ENCODE measurements around the gene PARD6G.

The PARD6G gene

GRCh38 chr18:80189531-80189865 is 57.8 kb downstream of the PARD6G start:
- no peak for TF ChIP-seq ZFP30 (CRISPR knock-in tag; IDR thresholded peaks at IDR 0.05)
- no peak for TF ChIP-seq ARNTL (CRISPR knock-in tag; IDR thresholded peaks at IDR 0.05; ENCODE audit: borderline replicate concordance, low read depth)
- no peak for TF ChIP-seq SNAI2 (CRISPR knock-in tag; IDR thresholded peaks at IDR 0.05)
- no peak for TF ChIP-seq TCF4 (CRISPR knock-in tag; IDR thresholded peaks at IDR 0.05; ENCODE audit: borderline replicate concordance)
- TF ChIP-seq CSDC2 (CRISPR knock-in tag; IDR thresholded peaks at IDR 0.05) = no peak
- no peak for TF ChIP-seq PATZ1 (CRISPR knock-in tag; IDR thresholded peaks at IDR 0.05; ENCODE audit: borderline replicate concordance)
- no peak for TF ChIP-seq ZC3H10 (CRISPR knock-in tag; IDR thresholded peaks at IDR 0.05)
- TF ChIP-seq PPARA (CRISPR knock-in tag; IDR thresholded peaks at IDR 0.05; ENCODE audit: borderline replicate concordance) = no peak
- TF ChIP-seq ZNF70 (CRISPR knock-in tag; IDR thresholded peaks at IDR 0.05) = no peak
- no peak for TF ChIP-seq ZNF565 (CRISPR knock-in tag; conservative IDR thresholded peaks at IDR 0.05; ENCODE audit: low read depth)
- no peak for TF ChIP-seq ISL1 (CRISPR knock-in tag; IDR thresholded peaks at IDR 0.05)
- no peak for TF ChIP-seq GLIS3 (CRISPR knock-in tag; IDR thresholded peaks at IDR 0.05)
- TF ChIP-seq CREB5 (CRISPR knock-in tag; IDR thresholded peaks at IDR 0.05; ENCODE audit: low read depth) = no peak
- TF ChIP-seq TSHZ2 (CRISPR knock-in tag; IDR thresholded peaks at IDR 0.05) = no peak
- TF ChIP-seq POU6F1 (CRISPR knock-in tag; IDR thresholded peaks at IDR 0.05; ENCODE audit: borderline replicate concordance, low read depth) = no peak
- TF ChIP-seq RARB (CRISPR knock-in tag; IDR thresholded peaks at IDR 0.05) = no peak
- TF ChIP-seq ESRRG (CRISPR knock-in tag; IDR thresholded peaks at IDR 0.05) = no peak
- TF ChIP-seq ZNF8 (CRISPR knock-in tag; IDR thresholded peaks at IDR 0.05) = no peak
- TF ChIP-seq TOX (CRISPR knock-in tag; IDR thresholded peaks at IDR 0.05; ENCODE audit: borderline replicate concordance) = no peak
- no peak for TF ChIP-seq ZFP3 (CRISPR knock-in tag; IDR thresholded peaks at IDR 0.05)
- ATAC-seq = no peak

- no peak for ATAC-seq
- TF ChIP-seq ZFP30 (CRISPR knock-in tag; IDR thresholded peaks at IDR 0.05) (no peak), OSR1 (CRISPR knock-in tag; IDR thresholded peaks at IDR 0.05) (no peak), ESRRG (CRISPR knock-in tag; IDR thresholded peaks at IDR 0.05) (no peak), ZNF70 (CRISPR knock-in tag; IDR thresholded peaks at IDR 0.05) (no peak), SNAI2 (CRISPR knock-in tag; IDR thresholded peaks at IDR 0.05) (no peak), ZFP3 (CRISPR knock-in tag; IDR thresholded peaks at IDR 0.05) (no peak), CREB5 (CRISPR knock-in tag; IDR thresholded peaks at IDR 0.05; ENCODE audit: low read depth) (no peak), PPARA (CRISPR knock-in tag; IDR thresholded peaks at IDR 0.05; ENCODE audit: borderline replicate concordance) (no peak), GLIS3 (CRISPR knock-in tag; IDR thresholded peaks at IDR 0.05) (no peak), TCF4 (CRISPR knock-in tag; IDR thresholded peaks at IDR 0.05; ENCODE audit: borderline replicate concordance) (no peak), ZNF565 (CRISPR knock-in tag; conservative IDR thresholded peaks at IDR 0.05; ENCODE audit: low read depth) (no peak), TSHZ2 (CRISPR knock-in tag; IDR thresholded peaks at IDR 0.05) (no peak), CSRNP3 (CRISPR knock-in tag; IDR thresholded peaks at IDR 0.05) (no peak), TOX (CRISPR knock-in tag; IDR thresholded peaks at IDR 0.05; ENCODE audit: borderline replicate concordance) (no peak)
Measured at GRCh38 chr18:80188643-80189530, 58.4 kb downstream of the PARD6G start.
